HG02852 (cell line): ENCODE results near the gene CUX1.
"Not testable (repeated sequence)": the region's sequence is repeated elsewhere in the genome, so short reads cannot be mapped to it uniquely, and the experiment has no call there.

ENCODE experiments used
- ATAC-seq: cut with Tn5 transposase; IDR thresholded peaks from one replicate; pipeline ENCODE4 v1.9.1; 2021; ENCODE audit warnings: mild to moderate bottlenecking, moderate library complexity; ENCODE audit not compliant: unreplicated experiment

Gene CUX1

DNA sequence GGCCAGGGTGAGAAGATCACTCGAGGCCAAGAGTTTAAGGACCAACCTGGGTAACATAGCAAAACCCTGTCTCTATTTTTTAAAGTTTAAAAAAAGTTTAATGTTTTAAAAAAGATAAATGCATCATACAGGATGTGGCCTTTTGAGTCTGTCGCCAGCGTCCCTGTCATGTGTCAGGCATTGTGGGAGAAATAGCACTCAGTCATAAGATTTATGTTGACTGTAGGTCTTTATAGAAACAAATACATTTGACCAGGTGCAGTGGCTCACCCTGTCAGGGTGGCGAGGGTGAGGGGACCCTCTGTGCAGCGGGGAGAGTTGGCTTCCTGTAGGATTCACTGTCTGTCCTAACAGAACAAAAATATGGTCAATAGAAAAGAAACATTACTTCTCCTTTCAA is 405.8 kb downstream of the CUX1 start:
- ATAC-seq, result no peak

GRCh38 chr7:102225025-102225424 is 407.6 kb downstream of the CUX1 start:
- ATAC-seq, result no peak

- ATAC-seq, result no peak
Observed at GRCh38 chr7:102227371-102227770, 409.9 kb downstream of the CUX1 start.

GRCh38 chr7:102228935-102229334 is 411.5 kb downstream of the CUX1 start:
- ATAC-seq, result no peak

DNA sequence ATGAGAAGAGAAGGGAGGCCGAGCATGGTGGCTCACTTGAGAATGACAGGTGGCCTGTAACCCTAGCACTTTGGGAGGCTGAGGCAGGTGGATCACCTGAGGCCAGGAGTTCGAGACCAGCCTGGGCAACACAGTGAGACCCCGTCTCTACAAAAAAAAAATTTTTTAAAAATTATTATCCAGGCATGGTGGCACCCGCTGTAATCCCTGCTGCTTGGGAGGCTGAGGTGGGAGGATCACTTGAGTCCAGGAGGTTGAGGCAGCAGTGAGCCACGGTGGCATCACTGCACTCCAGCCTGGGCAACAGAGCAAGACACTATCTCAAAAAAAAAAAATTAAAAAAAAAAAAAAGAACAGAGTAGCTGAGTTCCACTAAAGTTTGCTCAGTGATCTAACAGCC is 412.7 kb downstream of the CUX1 start:
- ATAC-seq, result not testable (repeated sequence)

- ATAC-seq, result no peak
Observed at GRCh38 chr7:102230593-102230992, 413.2 kb downstream of the CUX1 start.

- no peak for ATAC-seq
Observed at GRCh38 chr7:102232611-102233286, 415.3 kb downstream of the CUX1 start.

DNA sequence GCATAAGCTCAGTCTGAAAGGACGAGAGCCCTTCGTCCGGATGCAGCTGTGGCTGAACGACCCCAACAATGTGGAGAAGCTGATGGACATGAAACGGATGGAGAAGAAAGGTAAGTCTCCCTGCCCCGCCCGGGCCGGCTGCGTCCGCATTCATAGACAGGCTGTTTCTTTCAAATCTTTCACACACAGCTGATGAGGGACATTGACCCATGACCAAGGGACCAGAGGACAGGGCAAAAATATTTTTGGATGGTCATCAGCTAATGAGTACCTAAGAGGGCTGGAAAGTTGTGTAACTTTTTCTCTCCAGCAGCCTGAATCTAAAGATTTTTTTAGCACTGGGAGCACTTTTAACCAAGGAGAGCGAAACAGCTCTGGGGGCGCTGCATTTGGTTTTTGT is 416.7 kb downstream of the CUX1 start:
- ATAC-seq, result no peak

- ATAC-seq, result no peak
Observed at GRCh38 chr7:102234801-102235550, 417.6 kb downstream of the CUX1 start.

- no peak for ATAC-seq
Observed at GRCh38 chr7:102236102-102236501, 418.7 kb downstream of the CUX1 start.

- ATAC-seq, result no peak
Observed at GRCh38 chr7:102236592-102237287, 419.3 kb downstream of the CUX1 start.

DNA sequence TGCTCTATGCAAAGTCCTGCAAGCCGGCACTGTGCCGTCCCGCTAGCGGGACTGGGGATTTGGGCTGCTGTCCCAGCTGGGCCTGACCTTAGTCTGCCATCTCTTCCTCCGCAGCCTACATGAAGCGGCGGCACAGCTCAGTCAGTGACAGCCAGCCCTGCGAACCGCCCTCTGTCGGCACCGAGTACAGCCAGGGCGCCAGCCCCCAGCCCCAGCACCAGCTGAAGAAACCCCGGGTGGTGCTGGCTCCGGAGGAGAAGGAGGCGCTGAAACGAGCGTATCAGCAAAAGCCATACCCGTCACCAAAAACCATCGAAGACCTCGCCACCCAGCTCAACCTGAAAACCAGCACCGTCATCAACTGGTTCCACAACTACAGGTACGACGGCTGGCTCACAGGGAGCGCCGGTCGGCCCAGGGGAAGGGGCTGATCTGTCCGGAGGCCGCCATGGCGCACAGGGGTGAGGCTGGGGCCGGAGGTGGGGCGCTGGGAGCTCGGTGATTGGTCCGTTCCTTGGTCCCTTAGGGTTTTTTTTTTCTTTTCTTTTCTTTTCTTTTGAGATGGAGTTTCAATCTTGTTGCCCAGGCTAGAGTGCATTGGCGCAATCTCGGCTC is 421.9 kb downstream of the CUX1 start:
- no peak for ATAC-seq

- no peak for ATAC-seq
Observed at GRCh38 chr7:102241431-102241830, 424.0 kb downstream of the CUX1 start.

DNA sequence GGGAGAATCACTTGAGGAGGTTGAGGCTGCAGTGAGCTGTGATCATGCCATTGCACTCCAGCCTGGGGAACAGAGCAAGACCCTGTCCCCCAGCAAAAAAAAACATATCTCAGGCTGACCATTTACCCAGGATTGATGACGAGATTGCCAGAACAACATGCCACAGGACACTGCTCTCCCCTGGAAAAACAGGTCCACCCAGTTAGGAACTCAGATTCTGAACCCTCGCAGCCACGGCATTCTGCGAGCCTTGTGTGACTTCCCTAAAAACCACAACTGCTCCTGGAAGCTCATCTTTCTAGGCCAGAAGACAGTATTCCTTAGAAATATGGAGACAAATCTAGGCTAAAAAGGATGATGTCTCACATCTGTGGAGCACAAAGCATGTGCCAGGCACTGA is 427.2 kb downstream of the CUX1 start:
- no peak for ATAC-seq

- no peak for ATAC-seq
Observed at GRCh38 chr7:102248081-102248455, 430.6 kb downstream of the CUX1 start.

DNA sequence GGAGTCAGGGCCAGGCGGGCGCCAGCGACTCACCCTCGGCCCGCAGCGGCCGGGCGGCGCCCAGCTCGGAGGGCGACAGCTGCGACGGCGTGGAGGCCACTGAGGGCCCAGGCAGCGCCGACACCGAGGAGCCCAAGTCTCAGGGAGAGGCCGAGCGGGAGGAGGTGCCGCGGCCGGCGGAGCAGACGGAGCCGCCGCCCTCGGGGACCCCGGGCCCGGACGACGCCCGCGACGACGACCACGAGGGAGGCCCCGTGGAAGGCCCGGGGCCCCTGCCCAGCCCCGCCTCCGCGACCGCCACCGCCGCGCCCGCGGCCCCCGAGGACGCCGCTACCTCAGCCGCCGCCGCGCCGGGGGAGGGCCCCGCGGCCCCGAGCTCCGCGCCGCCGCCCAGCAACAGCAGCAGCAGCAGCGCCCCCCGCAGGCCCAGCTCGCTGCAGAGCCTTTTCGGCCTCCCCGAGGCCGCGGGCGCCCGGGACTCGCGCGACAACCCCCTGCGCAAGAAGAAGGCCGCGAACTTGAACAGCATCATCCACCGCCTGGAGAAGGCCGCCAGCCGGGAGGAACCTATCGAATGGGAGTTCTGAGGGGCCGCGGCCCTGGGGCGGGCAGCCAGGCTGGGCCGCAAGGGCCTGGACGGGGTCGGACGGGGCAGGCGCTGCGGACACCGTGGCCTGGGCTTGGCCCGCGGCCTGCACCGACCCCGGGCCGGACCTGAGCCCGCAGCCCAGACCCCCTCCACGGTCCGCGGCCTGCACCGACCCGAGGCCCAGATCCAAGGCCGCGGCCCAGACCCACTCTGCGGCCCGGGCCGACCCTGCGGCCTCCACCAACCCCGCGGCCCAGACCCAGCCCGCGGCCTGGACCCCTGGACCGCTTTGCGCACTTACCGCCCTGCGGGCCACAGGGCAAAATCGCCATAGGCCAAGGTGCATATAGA is 431.3 kb downstream of the CUX1 start:
- ATAC-seq, result no peak

DNA sequence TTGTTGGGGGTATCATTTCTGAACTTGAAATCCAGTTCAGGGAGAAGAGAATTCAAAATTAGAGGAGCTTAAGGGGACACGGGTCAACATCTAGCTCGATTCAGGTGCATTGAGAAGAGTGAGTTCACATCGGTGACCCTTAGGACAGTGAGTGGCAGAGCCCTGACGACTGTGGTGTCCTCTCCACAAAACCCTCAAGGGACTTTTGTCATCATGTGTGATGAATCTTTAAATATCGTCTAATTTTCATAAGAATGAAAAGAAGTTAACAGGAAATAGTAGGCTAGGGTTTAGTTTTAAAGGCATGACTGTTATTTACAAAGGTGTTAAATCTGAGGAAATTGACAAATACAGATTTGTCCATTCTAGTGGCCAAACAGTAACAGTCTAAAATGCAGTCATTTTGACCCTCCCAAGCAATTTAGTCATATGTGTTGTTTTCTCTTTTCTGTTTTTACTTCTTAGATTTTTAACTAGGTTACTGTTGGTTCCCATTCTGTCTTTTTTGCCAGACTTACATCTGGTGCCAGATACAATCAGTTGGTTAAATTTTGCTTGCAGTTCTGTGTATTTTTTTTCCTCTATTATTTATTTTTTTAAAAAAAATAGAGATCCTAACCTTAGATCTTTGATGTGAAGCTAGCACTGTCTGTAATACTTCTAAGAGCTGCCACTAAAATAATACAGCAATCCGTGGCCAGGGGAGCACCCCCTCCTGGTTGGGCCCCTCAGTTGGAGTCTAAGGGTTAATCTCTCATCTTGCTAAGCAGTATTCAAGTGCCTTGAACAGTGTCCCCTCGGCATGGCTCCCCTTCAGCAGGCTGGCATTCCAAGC is 434.3 kb downstream of the CUX1 start:
- no peak for ATAC-seq

DNA sequence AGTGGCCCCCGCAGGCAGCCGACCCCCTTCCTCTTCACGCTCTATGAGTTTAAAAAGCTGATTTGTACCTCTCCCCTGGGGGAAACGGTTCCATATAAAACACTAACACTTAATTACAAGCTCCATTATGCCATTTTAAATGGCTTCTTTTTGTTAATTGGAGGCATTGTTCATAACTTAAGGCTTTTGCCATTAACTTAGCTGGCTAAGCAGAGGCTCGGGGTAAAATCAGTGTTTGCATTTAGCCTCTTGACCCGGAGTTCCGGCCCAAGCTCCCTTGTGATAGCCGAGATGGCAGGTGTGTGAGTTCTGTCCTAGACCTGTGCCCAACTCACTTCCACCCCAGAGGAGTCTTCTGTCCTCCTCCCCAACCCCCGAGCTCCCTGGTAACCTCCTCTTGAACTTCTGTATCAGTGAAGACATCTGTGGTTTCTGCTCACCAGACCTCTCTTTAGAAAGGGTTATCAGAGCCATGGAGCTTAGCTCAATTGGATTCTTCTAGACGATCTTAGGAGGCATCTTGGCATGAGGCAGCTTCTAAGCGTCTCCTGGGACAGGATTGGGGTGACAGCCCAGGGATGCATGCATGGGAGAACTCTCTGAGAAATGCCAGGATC is 435.0 kb downstream of the CUX1 start:
- ATAC-seq, result no peak
